GM12892 (cell line): ENCODE measurements around the gene HOXA5.

Experiments
- POLR2A ChIP-seq: IDR thresholded peaks from 2 replicates; pipeline ENCODE4 v1.6.1; 2011; ENCODE audit warnings: low read depth, low read length, control low read depth
- POLR2AphosphoS5 ChIP-seq: IDR thresholded peaks from 2 replicates; pipeline ENCODE4 v1.6.1; 2011; ENCODE audit warnings: low read depth, low read length, control low read depth

GRCh38 chr7:27111751-27112277 is 31.7 kb downstream of the HOXA5 start:
- TF ChIP-seq POLR2AphosphoS5: no peak
- TF ChIP-seq POLR2A: no peak
